Stomach (tissue), 4 donors: ENCODE measurements around the gene ACP6.

Experiments used
- POLR2A ChIP-seq, 4 donors: fragments of 450-650 bp; IDR thresholded peaks; one replicate each; pipeline ENCODE4 v1.6.1; 2016; ENCODE audit warnings: antibody characterized with exemption in 4 of 4, control low read depth in 2 of 4, mild to moderate bottlenecking in 1 of 4, moderate library complexity in 1 of 4
- POLR2AphosphoS5 ChIP-seq, 3 donors: sonication (generic); formaldehyde crosslinking; IDR thresholded peaks; one replicate each; pipeline ENCODE4 v1.6.1; 2016; ENCODE audit warnings: antibody characterized with exemption in 3 of 3

- TF ChIP-seq POLR2AphosphoS5 (IDR thresholded peaks at IDR 0.05) (no peak), POLR2A (IDR thresholded peaks at IDR 0.05) (no peak)
These were observed 73.3 kb downstream of the ACP6 start for GRCh38 chr1:147597010-147597409.
